ENCODE data around the gene UBE4B.
"Not testable (repeated sequence)": the region's sequence is repeated elsewhere in the genome, so short reads cannot be mapped to it uniquely, and the experiment has no call there.

UBE4B gene

GRCh38 chr1:10073371-10073770 lies 40.6 kb downstream of the UBE4B start:
- not testable (repeated sequence) for DNase-seq (ENCODE audit: low read depth)

- DNase-seq (ENCODE audit: low read depth), result peak; percentile 76
Measured at GRCh38 chr1:10074059-10074851, 41.5 kb downstream of the UBE4B start.

GRCh38 chr1:10074852-10075730 lies 42.3 kb downstream of the UBE4B start:
- no peak for DNase-seq (ENCODE audit: low read depth)

GRCh38 chr1:10075732-10076131 lies 43.0 kb downstream of the UBE4B start:
- DNase-seq (ENCODE audit: low read depth), result no peak

GRCh38 chr1:10078494-10078893 lies 45.7 kb downstream of the UBE4B start:
- DNase-seq (ENCODE audit: low read depth), result no peak

- DNase-seq (ENCODE audit: low read depth), result no peak
Measured at GRCh38 chr1:10080523-10080922, 47.8 kb downstream of the UBE4B start.

- DNase-seq (ENCODE audit: low read depth), result peak; percentile 35
Measured at GRCh38 chr1:10082785-10083479, 50.2 kb downstream of the UBE4B start.

GRCh38 chr1:10084045-10084444 lies 51.3 kb downstream of the UBE4B start:
- no peak for DNase-seq (ENCODE audit: low read depth)

- no peak for DNase-seq (ENCODE audit: low read depth)
Measured at GRCh38 chr1:10085076-10085475, 52.3 kb downstream of the UBE4B start.

GRCh38 chr1:10087210-10087609 lies 54.5 kb downstream of the UBE4B start:
- DNase-seq (ENCODE audit: low read depth), result no peak

- no peak for DNase-seq (ENCODE audit: low read depth)
Measured at GRCh38 chr1:10101929-10102328, 69.2 kb downstream of the UBE4B start.

- DNase-seq (ENCODE audit: low read depth), result no peak
Measured at GRCh38 chr1:10103193-10103592, 70.4 kb downstream of the UBE4B start.

GRCh38 chr1:10104834-10105233 lies 72.1 kb downstream of the UBE4B start:
- DNase-seq (ENCODE audit: low read depth), result no peak

- DNase-seq (ENCODE audit: low read depth), result no peak
Measured at GRCh38 chr1:10105484-10105883, 72.7 kb downstream of the UBE4B start.

GRCh38 chr1:10106241-10106640 lies 73.5 kb downstream of the UBE4B start:
- DNase-seq (ENCODE audit: low read depth), result no peak

- no peak for DNase-seq (ENCODE audit: low read depth)
Measured at GRCh38 chr1:10106756-10107475, 74.2 kb downstream of the UBE4B start.

- not testable (repeated sequence) for DNase-seq (ENCODE audit: low read depth)
Measured at GRCh38 chr1:10107476-10107847, 74.7 kb downstream of the UBE4B start.

GRCh38 chr1:10108134-10108663 lies 75.4 kb downstream of the UBE4B start:
- peak; percentile 6 for DNase-seq (ENCODE audit: low read depth)

- no peak for DNase-seq (ENCODE audit: low read depth)
Measured at GRCh38 chr1:10108948-10109708, 76.4 kb downstream of the UBE4B start.

GRCh38 chr1:10113501-10113900 lies 80.7 kb downstream of the UBE4B start:
- no peak for DNase-seq (ENCODE audit: low read depth)

GRCh38 chr1:10114746-10115145 lies 82.0 kb downstream of the UBE4B start:
- DNase-seq (ENCODE audit: low read depth), result no peak
